HG02970 (cell line): ENCODE data around the gene MBLAC1.
A peak's percentile ranks its signal among the peaks of the same experiment; 100 is the strongest.

Experiments
- ATAC-seq: cut with Tn5 transposase; IDR thresholded peaks from one replicate; pipeline ENCODE4 v1.9.1; 2021; ENCODE audit warnings: mild to moderate bottlenecking, moderate library complexity, moderate number of reproducible peaks; ENCODE audit not compliant: unreplicated experiment, low FRiP score

Gene MBLAC1

GRCh38 chr7:100095289-100095688 lies 31.5 kb upstream of the MBLAC1 start:
- ATAC-seq = no peak

- ATAC-seq = no peak
Observed at GRCh38 chr7:100095704-100096103, 31.1 kb upstream of the MBLAC1 start.

DNA sequence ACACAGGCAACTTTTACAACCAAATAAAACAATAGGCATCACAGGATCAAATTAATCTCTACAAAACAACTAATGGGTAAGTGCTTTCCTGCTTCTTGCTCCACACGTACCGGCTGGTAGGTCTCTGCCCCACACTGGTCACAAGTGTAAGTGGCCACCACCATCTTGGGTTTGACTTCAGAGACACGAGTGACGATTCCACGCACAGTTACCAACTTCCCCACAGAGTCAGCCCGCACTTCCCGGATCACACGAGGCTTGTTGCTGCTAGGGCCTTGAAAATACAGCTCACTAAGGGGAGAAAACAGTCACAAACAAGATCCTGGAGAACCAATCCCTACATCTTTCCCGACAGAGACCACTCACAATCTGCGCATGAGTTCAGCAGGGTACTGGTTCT lies 27.9 kb upstream of the MBLAC1 start:
- ATAC-seq = no peak

DNA sequence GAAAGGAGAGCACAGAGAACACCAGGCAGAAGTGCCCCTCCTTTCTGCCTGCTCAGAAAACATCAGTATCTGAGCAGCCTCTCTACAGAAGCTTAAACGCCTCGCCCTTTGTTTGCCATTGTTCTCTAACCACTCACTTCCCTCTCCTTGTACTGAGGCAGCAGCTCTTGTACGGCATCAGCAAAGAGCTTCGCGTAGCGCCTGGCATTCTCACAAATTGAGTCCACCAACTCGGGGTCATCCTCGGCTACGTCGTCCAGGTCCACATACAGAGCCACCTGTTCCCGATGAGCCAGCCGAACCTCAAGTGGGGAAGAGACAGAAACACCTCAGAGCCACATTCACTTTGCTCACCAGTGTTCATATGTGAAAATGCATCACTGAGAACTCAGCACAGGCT lies 27.3 kb upstream of the MBLAC1 start:
- ATAC-seq = no peak

GRCh38 chr7:100100420-100101015 lies 26.2 kb upstream of the MBLAC1 start:
- ATAC-seq = peak; percentile 64

DNA sequence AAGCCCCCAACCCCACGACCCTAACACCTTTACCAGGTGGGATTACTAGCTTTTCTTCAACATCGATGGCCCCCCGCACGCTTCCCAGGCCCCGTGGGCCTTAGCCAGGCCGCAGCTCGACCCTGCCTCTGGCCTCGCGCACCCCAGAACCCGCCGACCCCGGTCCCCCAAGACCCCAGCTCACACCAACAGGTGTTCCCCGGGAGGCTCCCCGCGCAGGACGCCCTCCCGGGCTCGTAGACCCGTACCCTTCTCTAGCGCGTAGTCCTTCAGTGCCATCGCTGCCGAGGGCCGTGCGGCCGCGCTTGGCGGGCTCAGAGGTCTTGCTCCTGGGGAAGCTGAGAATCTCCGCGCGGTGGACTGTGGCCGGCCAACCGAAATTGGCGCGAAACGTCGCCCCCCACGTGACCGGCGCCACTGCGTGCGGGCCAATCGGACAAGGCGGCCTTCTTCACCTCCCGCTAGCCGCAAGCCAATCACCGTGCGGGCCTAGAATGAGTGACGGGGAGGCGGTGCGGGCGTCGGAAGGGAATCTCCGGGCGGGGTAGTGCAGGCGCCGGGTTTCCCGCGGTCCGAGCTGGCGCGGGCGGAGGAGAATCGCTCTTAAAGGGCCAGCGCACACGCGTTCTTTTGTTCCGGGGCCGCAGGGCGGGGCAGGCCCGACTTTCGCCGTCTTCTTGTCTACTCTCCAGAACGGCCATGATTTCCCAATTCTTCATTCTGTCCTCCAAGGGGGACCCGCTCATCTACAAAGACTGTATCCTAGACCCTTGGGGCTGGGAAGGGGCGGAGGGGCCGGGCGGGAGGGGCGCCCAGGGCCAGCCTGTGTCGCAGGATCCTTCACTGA lies 25.5 kb upstream of the MBLAC1 start, which contains the start of the genes AP4M1 and MCM7:
AP4M1 (plus strand) TSS at position 628 of the 847 bp plus-strand sequence; CDS start at position 700, 72 bp downstream.
MCM7 (minus strand) TSS at position 382 of the 847 bp plus-strand sequence; CDS start at position 279, 103 bp downstream.
- peak; percentile 77 for ATAC-seq

- ATAC-seq = no peak
Observed at GRCh38 chr7:100102950-100103840, 23.6 kb upstream of the MBLAC1 start.

GRCh38 chr7:100105534-100105933 lies 21.2 kb upstream of the MBLAC1 start:
- ATAC-seq = no peak

GRCh38 chr7:100106633-100107032 lies 20.1 kb upstream of the MBLAC1 start:
- no peak for ATAC-seq

DNA sequence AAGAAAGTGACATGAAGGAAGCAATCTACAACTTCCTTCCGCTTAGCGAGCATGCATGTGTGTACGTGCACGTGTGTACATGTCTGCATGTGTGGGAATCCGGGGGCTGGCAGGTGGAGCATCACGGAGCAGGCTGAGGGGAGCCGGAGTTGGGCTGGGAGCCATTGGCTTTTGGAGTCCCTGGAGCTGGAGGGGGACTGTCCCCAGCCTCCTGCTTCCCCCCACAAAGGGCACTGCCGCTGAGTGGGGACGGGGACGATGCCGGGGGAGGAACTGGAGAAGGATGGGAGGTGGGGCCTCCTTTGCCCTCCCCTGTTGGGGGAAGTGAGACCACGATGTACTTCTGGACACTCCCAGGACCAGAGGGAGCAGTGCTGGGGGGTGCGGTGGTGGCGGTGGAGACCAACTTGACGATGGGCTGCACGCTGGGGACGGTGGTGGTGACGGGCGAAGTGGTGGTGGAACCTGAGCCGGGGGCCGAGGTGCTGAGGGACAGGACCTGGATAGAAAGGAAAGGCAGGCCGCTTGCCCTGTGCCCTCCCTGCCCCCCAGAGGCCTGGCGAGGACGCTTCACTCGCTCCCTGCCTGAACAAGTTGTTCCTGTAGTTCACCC lies 19.5 kb upstream of the MBLAC1 start:
- ATAC-seq = no peak

DNA sequence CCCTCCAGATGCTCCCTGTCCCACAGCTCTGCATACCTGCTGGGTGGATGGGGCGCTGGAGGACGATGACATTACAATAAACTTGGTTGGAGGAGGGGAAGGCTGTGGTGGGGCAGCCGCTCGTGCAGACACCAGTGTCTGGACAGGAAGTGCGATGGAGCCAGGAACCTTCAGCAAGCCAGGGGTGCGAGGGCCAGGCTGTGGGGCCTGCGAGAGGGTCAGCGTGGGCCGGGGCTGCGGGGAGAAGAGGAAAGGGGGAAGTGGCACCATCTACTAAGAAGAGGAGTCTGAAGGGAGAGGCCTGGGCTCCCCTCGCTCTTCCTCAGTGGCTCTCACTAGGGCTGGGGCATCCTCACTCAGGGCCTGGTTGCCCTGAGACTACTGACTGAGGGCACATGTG lies 18.9 kb upstream of the MBLAC1 start:
- no peak for ATAC-seq

DNA sequence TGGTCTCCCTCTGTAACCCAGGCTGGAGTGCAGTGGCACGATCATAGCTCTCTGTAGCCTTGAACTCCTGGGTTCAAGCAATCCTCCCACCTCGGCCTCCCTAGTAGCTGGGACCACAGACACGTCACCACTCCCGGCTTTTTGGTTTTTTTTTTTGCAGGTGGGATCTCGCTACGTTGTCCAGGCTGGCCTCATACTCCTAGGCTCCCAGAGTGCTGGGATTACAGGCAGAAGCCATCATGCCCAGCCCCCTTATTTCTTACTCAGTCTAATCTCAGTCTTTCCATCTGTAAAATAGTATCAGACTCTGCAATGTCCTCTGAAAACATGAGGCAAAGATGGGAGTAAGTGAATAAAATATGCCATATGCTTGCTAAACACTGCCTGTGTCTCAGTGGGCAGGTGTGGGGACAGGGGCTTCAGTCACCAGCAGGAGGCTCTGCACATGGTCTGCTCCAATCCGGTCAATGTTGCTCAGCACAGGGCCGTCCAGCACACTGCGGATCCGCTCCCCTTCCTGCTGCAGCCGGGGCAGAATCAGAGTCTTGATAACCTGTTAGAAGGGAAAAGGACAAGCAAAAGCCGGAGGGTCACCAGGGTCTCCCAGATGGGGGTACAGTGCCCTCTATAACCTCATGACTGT lies 17.1 kb upstream of the MBLAC1 start:
- ATAC-seq = no peak

GRCh38 chr7:100111156-100111555 lies 15.6 kb upstream of the MBLAC1 start:
- no peak for ATAC-seq

DNA sequence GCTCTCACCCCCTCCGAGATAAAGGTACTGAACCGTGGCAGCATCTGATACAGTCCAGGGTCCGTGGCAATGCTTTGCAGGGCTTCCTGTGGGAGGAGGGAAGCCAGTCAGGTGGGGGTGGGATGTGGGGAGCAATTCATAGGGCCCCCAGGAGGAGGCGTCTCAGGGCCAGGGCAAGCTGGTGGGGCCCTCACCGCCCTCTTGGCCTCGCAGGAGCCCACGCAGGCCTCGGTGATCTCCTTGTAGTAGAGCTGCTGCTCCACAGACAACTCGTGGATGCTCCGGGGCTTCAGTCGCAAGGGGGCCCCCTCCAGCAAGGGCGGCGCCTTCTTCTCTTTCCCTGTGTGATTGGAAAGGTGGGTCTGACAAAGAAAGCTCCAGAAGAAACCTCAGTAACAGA lies 14.9 kb upstream of the MBLAC1 start:
- no peak for ATAC-seq

DNA sequence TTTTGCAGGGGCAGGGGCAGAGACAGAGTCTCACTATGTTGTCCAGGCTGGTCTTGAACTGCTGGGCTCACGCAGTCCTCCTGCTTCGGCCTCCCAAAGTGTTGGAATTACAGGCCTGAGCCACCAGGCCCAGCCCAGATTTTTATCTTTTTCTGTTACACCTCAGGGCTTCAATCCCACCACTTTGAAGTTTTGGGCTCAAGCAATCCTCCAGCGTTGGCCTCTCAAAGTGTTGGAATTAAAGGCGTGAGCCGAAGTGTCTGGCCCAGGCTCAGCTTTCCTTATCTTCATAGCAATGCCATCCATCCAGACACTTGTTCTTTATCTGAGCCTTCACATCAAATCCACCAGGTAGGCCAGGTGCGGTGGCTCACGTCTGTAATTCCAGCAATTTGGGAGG lies 11.7 kb upstream of the MBLAC1 start:
- ATAC-seq = no peak

DNA sequence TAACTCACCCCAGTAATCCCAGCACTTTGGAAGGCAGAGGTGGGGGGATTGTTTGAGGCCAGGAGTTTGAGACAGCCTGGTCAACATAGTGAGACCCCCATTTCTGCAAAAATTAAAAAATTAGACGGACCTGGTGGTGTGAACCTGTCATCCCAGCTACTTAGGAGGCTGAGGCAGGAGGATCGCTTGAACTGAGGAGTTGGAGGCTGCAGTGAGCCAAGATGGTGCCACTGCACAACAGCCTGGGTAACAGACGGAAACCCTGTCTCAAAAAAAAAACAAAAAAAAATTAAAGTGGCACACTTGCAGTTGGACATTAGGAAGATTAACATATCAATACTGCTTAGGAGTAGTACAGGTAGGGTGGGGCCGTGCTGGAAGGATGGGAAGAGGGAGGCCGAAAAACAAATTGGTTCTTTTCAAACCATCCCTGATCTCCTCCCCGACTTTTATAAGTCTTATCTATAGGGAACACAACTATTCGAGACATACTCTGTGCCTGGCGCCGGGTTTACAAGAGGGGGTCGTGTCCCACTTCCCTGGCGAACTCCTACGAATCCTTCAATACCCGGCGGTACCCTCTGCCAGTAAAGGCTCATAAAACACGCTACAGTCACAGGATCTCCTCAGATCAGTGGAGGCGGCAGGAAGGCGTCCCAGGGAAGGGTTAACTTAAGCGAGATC lies 8.2 kb upstream of the MBLAC1 start:
- no peak for ATAC-seq

- peak; percentile 73 for ATAC-seq
Observed at GRCh38 chr7:100119072-100119969, 7.4 kb upstream of the MBLAC1 start, which contains the start of the genes CNPY4 and TAF6. Gene CNPY4, plus strand, starts transcription at chr7:100119634. Its CDS starts 111 bp downstream, at chr7:100119745. Gene TAF6, minus strand, starts transcription at chr7:100119358. Its CDS starts 5,149 bp downstream, at chr7:100114209.
